Upper lobe of right lung (tissue), 1 donor: ENCODE results near the gene PLAC8. TPM values are rescaled to one million over a fixed set of nuclear protein-coding genes. Genes with fewer than 3 reads are reported as not detected.

Source experiments
- ATAC-seq: fragments of 200-7000 bp; cut with Tn5 transposase; one replicate; pipeline ENCODE4 v1.9.1; 2020; ENCODE audit warnings: mild to moderate bottlenecking, moderate library complexity
- DNase-seq: peaks from one replicate; pipeline ENCODE4 v3.0.0-alpha.2; 2020
- H3K27ac ChIP-seq: fragments of 200-600 bp; one replicate; pipeline ENCODE4 v1.8.0; 2022
- H3K27me3 ChIP-seq: fragments of 200-600 bp; one replicate; pipeline ENCODE4 v1.8.0; 2022; ENCODE audit warnings: mild to moderate bottlenecking
- H3K36me3 ChIP-seq: fragments of 200-600 bp; one replicate; pipeline ENCODE4 v1.8.0; 2022
- H3K4me1 ChIP-seq: fragments of 200-600 bp; one replicate; pipeline ENCODE4 v1.8.0; 2022
- H3K4me3 ChIP-seq: fragments of 200-600 bp; one replicate; pipeline ENCODE4 v1.8.0; 2022; ENCODE audit warnings: mild to moderate bottlenecking
- H3K9me3 ChIP-seq: fragments of 200-600 bp; one replicate; pipeline ENCODE4 v1.8.0; 2022
- intact Hi-C: fragments of 100-400 bp; cut with DNase I; formaldehyde crosslinking; loops from one replicate; pipeline ENCODE4 v1.11.0; 2022
- total RNA-seq: library from RNA; stranded (reverse); fragmentation: NEBNext Ultra II Directional; extraction: Animal tissue kit (Norgen Biotek cat#: 25700); gene quantifications from one replicate; pipeline ENCODE4 v1.2.1, GENCODE V29; 2021
- TF ChIP-seq, protein P1 (sequence below): fragments of 200-600 bp; IDR thresholded peaks from one replicate; pipeline ENCODE4 v1.8.0; 2022; ENCODE audit warnings: antibody characterized with exemption
- donor health status: DM: no; HTN: yes; CAD: no; lungs with severe emphysema.

The PLAC8 gene
- total RNA-seq, 1 donor from 2014 or later = 81.7 TPM

- no peak for ATAC-seq
- TF ChIP-seq, protein P1, sequence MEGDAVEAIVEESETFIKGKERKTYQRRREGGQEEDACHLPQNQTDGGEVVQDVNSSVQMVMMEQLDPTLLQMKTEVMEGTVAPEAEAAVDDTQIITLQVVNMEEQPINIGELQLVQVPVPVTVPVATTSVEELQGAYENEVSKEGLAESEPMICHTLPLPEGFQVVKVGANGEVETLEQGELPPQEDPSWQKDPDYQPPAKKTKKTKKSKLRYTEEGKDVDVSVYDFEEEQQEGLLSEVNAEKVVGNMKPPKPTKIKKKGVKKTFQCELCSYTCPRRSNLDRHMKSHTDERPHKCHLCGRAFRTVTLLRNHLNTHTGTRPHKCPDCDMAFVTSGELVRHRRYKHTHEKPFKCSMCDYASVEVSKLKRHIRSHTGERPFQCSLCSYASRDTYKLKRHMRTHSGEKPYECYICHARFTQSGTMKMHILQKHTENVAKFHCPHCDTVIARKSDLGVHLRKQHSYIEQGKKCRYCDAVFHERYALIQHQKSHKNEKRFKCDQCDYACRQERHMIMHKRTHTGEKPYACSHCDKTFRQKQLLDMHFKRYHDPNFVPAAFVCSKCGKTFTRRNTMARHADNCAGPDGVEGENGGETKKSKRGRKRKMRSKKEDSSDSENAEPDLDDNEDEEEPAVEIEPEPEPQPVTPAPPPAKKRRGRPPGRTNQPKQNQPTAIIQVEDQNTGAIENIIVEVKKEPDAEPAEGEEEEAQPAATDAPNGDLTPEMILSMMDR = no peak
- Histone ChIP-seq H3K9me3 (no peaks in the 10 kb centered on the region), H3K4me1 (peaks cover 8% of the 10 kb centered on the region), H3K27me3 (no peaks in the 10 kb centered on the region), H3K4me3 (peak overlapping the region; percentile 59), H3K36me3 (no peaks in the 10 kb centered on the region), H3K27ac (no peak overlapping the region)
- intact Hi-C loops = no loop called here
- DNase-seq = no peak
These were observed 6.2 kb downstream of the PLAC8 start for GRCh38 chr4:83108101-83108861.

- DNase-seq = no peak
- Histone ChIP-seq H3K36me3 (no peaks in the 10 kb centered on the region), H3K27ac (no peak overlapping the region), H3K4me1 (peaks cover 8% of the 10 kb centered on the region), H3K4me3 (no peak overlapping the region), H3K9me3 (no peaks in the 10 kb centered on the region), H3K27me3 (no peaks in the 10 kb centered on the region)
- no peak for ATAC-seq
- intact Hi-C loops = no loop called here
- TF ChIP-seq, protein P1 = no peak
These were observed 6.9 kb downstream of the PLAC8 start for GRCh38 chr4:83107631-83108030.

DNA sequence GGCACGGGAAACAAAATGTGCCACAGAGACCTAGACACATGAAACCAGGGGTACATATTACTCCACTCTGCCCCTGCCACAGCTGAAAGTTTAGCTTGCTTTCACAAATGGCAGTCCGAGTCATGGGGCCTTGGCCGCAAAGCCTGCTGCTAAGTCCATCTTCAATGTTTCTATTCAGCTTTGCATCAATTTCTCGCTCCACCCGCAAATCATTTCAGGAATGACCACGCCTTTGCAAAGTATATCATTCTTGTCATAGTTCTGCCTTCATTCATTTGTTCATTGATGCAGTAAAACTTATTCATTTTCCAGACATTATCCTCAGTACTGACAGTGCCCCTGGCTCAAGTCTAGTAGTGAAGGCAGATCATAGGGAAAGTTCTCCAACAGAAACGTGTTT lies 9.5 kb downstream of the PLAC8 start:
- no peak for DNase-seq
- Histone ChIP-seq H3K36me3 (no peaks in the 10 kb centered on the region), H3K27ac (no peak overlapping the region), H3K27me3 (no peaks in the 10 kb centered on the region), H3K4me1 (peaks cover 3% of the 10 kb centered on the region), H3K9me3 (no peaks in the 10 kb centered on the region), H3K4me3 (no peak overlapping the region)
- TF ChIP-seq, protein P1 = no peak
- intact Hi-C loops = no loop called here
- ATAC-seq = no peak

GRCh38 chr4:83096397-83096796 lies 18.1 kb downstream of the PLAC8 start:
- Histone ChIP-seq H3K4me3 (no peak overlapping the region), H3K36me3 (no peaks in the 10 kb centered on the region), H3K9me3 (no peaks in the 10 kb centered on the region), H3K27ac (no peak overlapping the region), H3K4me1 (no peaks in the 10 kb centered on the region), H3K27me3 (no peaks in the 10 kb centered on the region)
- TF ChIP-seq, protein P1 = no peak
- DNase-seq (no peak), ATAC-seq (no peak)
- intact Hi-C loops = no loop called here

GRCh38 chr4:83093060-83093640 lies 21.4 kb downstream of the PLAC8 start:
- H3K9me3 ChIP-seq = no peaks in the 10 kb centered on the region
- TF ChIP-seq, protein P1 = no peak
- H3K4me3 ChIP-seq = no peak overlapping the region
- H3K36me3 ChIP-seq = no peaks in the 10 kb centered on the region
- DNase-seq = no peak
- intact Hi-C loops = no loop called here
- H3K27me3 ChIP-seq = no peaks in the 10 kb centered on the region
- no peaks in the 10 kb centered on the region for H3K4me1 ChIP-seq
- no peak overlapping the region for H3K27ac ChIP-seq
- ATAC-seq = no peak
